Measurements from ENCODE around the gene RBM17. TPM values are rescaled to one million over a fixed set of nuclear protein-coding genes. Genes with fewer than 3 reads are reported as not detected.
"Not testable (repeated sequence)": the region's sequence is repeated elsewhere in the genome, so short reads cannot be mapped to it uniquely, and the experiment has no call there.

Gene RBM17, protein sequence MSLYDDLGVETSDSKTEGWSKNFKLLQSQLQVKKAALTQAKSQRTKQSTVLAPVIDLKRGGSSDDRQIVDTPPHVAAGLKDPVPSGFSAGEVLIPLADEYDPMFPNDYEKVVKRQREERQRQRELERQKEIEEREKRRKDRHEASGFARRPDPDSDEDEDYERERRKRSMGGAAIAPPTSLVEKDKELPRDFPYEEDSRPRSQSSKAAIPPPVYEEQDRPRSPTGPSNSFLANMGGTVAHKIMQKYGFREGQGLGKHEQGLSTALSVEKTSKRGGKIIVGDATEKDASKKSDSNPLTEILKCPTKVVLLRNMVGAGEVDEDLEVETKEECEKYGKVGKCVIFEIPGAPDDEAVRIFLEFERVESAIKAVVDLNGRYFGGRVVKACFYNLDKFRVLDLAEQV
- total RNA-seq: 80.0 TPM

DNA sequence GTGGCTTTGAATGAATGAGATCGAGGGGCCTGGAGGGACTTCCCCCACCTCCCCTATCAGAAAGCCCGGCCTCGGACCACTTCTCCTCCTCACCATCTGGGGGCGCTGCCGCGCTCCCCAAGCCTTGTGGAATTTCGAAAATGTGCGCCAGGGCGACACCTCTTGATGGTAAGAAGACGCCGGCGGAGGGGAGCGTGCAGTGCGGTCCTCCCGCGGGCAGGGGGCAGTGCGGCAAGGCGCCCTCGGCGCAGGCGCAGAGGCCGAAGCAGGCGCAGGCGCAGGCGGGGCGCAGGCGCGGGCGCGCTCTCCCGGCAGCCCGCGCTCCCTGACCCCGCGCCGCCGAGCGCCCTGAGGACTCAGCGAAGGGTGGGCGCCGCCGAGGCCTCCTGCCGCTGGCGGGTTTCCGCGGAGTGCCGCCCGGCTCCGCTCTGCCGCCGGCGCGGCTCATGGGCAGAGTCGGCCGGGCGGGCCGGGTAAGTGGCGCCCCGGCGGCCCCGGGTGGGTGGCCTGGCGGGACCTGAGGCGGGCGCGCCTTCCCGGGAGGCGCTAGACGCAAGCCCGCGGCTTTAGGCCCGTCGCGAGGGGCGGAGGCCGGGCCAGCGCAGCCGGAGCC lies at the start of gene RBM17:
Gene RBM17, plus strand, starts transcription at position 314 of the 613 bp plus-strand sequence. CDS start 8,032 bp downstream, outside the sequence.
- H3K4me1 ChIP-seq (ENCODE audit: insufficient read depth, low read length): peaks cover 61% of the 10 kb centered on the region
- H3K27me3 ChIP-seq (ENCODE audit: insufficient read depth, low read length): no peaks in the 10 kb centered on the region
- no peaks in the 10 kb centered on the region for H3K9me3 ChIP-seq (ENCODE audit: low read depth, low read length)
- H3K4me3 ChIP-seq (ENCODE audit: low read length): peak within 1 kb of the TSS; percentile 77

DNA sequence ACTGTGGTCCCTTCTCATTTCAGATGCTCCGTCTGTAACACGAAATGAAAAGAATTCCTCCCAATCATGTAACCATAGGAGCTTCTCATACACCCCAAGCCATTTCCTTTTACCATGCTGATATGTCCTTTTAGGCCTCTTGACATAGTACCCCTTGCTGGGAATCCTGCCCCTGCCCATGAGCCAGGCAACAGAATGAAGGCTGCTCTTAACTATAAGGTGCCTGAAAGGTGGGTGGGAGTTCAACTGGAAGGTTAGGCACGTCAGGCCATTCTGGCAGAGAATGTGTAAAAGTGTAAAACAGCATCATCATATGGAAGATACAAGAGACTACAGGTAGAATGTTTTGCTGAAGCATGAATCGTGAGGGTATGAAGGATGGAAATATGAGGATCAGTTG lies 49.1 kb upstream of the RBM17 start:
- H3K4me3 ChIP-seq (ENCODE audit: low read length): no peak overlapping the region
- no peaks in the 10 kb centered on the region for H3K27me3 ChIP-seq (ENCODE audit: insufficient read depth, low read length)
- no peaks in the 10 kb centered on the region for H3K9me3 ChIP-seq (ENCODE audit: low read depth, low read length)
- H3K4me1 ChIP-seq (ENCODE audit: insufficient read depth, low read length): peaks cover 33% of the 10 kb centered on the region

DNA sequence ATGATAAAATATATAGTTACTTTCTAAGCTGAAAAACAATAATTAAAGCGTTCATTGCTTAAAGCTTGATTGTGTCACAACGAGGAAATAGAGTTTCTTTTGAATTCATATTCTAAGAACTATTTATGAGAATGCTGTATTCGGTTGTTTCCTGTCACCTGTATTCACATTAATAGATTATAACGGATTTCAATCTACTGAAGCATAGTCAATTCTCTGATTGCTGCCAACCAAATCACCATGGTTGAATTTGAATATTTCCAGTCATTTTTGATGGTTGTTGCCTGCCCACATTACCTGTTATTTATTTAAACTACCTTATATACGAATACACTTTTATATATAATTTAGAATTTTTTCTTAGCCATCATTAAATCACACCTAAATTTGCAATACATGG lies 48.6 kb upstream of the RBM17 start:
- Histone ChIP-seq H3K4me1 (ENCODE audit: insufficient read depth, low read length) (peaks cover 38% of the 10 kb centered on the region), H3K27me3 (ENCODE audit: insufficient read depth, low read length) (no peaks in the 10 kb centered on the region), H3K4me3 (ENCODE audit: low read length) (no peak overlapping the region), H3K9me3 (ENCODE audit: low read depth, low read length) (no peaks in the 10 kb centered on the region)

DNA sequence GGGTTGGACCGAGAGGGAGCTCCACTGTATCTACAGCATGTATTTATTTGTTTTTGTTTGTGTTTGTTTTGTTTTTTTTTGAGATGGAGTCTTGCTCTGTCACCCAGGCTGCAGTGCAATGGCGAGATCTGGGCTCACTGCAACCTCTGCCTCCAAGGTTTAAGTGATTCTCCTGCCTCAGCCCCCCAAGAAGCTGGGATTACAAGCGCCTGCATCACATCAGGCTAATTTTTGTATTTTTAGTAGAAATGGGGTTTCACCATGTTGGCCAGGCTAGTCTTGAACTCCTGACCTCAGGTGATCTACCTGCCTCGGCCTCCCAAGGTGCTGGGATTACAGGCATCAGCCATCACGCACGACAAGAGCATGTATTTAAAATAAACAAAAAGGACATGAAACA lies 45.5 kb upstream of the RBM17 start:
- peaks cover 31% of the 10 kb centered on the region for H3K4me1 ChIP-seq (ENCODE audit: insufficient read depth, low read length)
- not testable (repeated sequence) for H3K27me3 ChIP-seq (ENCODE audit: insufficient read depth, low read length); H3K4me3 ChIP-seq (ENCODE audit: low read length); H3K9me3 ChIP-seq (ENCODE audit: low read depth, low read length)

DNA sequence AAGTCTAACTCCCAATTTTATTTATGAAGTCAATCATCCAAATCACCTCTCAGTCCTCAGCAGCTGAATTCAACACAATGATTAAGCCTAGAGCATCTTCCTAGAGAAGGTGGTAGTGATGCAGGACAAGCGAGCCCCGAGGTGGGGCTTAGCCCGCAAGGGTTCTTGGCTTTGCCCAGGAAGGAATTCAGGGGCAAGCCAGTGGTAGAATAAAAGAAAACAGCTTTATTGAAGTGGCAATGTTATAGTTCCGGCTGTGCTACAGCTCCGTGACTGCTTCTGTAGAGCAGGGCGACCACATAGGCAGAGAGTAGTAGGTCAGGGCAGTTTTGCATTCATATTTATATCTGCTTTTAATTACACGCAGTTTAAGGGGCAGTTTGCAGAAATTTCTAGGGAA lies 44.8 kb upstream of the RBM17 start:
- no peaks in the 10 kb centered on the region for H3K9me3 ChIP-seq (ENCODE audit: low read depth, low read length)
- H3K4me1 ChIP-seq (ENCODE audit: insufficient read depth, low read length): peaks cover 31% of the 10 kb centered on the region
- no peaks in the 10 kb centered on the region for H3K27me3 ChIP-seq (ENCODE audit: insufficient read depth, low read length)
- H3K4me3 ChIP-seq (ENCODE audit: low read length): no peak overlapping the region

DNA sequence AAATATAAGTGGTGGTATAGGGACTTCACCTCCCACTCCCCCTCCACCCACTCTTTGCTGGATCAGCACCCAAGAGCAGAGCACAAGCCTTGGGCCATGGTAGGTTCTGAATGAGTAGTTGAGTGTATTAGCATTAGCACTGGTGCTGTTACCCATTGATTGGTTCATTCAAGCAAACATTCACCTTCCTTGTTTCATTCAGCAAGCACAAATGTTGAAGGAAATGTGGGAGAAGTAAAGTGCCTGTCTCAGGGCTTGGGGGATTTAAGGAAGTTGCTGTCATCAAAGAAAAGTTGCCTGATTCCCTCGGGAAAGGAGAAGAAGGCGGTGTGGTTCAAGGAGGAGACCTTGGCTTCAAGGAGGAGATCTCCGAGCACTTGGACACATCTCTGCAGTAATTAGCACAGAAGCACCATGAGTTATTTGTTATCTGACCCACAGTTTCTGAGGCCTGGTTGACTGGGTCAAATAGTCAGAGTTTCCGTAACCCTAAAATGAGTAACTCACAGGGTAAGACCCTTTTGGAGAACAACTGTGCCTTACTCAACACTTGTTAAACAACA lies 44.0 kb upstream of the RBM17 start:
- Histone ChIP-seq H3K4me3 (ENCODE audit: low read length) (no peak overlapping the region), H3K27me3 (ENCODE audit: insufficient read depth, low read length) (no peaks in the 10 kb centered on the region), H3K4me1 (ENCODE audit: insufficient read depth, low read length) (peaks cover 38% of the 10 kb centered on the region), H3K9me3 (ENCODE audit: low read depth, low read length) (no peaks in the 10 kb centered on the region)

DNA sequence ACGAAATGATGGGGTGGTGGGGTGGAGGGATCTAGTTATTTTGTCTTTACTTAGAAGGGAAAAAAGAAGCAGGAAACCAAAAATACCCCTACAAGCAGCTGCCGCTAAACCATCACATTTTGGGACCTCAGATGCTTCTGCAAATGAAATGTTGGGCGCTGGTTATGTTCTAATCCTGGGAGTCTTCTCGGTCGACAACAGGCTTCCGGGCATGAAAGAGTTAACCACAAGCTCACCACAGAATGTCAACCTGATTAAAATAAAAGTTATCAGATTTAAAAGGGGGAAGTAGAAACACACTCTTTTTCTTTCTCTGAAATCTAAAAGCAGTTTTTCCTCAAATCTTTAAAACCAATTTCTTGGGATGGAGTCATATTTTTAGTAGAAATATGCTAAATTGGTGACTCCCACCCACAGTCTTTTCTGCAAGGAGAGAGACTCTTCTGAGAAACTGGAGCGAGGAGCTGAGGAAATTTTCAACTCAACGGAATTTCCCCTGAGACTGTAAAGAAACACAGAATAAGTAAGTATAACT lies 43.5 kb upstream of the RBM17 start:
- H3K27me3 ChIP-seq (ENCODE audit: insufficient read depth, low read length): no peaks in the 10 kb centered on the region
- no peaks in the 10 kb centered on the region for H3K9me3 ChIP-seq (ENCODE audit: low read depth, low read length)
- no peak overlapping the region for H3K4me3 ChIP-seq (ENCODE audit: low read length)
- peaks cover 44% of the 10 kb centered on the region for H3K4me1 ChIP-seq (ENCODE audit: insufficient read depth, low read length)

DNA sequence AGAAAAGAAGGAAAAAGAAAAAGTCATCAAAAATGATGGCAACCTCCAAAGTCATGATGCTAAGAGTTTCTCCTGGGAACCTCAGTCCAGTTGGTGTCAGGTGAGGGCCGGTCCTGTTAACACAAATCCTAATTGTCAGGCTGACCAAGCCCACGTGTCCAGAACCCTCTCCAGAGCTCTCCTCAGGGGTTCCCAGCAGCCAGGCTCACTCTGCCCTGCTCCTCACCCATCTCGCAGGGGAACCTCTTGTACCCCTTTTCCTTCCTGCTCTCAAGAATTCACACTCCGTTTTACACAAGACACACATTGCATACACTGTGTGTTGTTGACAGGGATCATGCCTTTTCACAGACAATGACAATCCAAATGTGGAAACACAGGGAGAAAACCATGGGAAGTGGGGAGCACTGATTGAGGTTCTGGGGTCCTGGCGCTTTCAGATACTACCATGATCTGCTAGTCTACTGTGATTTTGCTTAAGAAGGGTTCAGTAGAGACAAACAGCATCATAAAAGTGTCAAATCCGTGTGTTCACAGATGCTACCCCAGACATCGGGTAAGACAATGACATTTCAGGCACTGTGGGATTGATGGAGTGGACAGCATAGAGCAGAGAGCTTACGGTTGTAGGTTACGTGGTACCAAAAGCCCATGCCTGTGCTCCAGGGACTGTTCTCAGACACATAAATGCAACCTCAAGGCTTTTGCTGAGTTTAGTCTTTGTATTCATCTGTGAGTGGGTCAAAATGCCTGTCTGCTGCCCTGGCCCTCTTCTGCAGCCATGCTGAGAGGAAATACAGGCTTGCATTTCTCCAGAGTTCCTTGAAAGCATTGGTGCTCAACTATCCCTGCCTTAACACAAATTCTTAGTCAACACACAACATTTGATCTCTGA lies 42.7 kb upstream of the RBM17 start:
- Histone ChIP-seq H3K27me3 (ENCODE audit: insufficient read depth, low read length) (no peaks in the 10 kb centered on the region), H3K9me3 (ENCODE audit: low read depth, low read length) (no peaks in the 10 kb centered on the region), H3K4me1 (ENCODE audit: insufficient read depth, low read length) (peaks cover 50% of the 10 kb centered on the region), H3K4me3 (ENCODE audit: low read length) (no peak overlapping the region)

DNA sequence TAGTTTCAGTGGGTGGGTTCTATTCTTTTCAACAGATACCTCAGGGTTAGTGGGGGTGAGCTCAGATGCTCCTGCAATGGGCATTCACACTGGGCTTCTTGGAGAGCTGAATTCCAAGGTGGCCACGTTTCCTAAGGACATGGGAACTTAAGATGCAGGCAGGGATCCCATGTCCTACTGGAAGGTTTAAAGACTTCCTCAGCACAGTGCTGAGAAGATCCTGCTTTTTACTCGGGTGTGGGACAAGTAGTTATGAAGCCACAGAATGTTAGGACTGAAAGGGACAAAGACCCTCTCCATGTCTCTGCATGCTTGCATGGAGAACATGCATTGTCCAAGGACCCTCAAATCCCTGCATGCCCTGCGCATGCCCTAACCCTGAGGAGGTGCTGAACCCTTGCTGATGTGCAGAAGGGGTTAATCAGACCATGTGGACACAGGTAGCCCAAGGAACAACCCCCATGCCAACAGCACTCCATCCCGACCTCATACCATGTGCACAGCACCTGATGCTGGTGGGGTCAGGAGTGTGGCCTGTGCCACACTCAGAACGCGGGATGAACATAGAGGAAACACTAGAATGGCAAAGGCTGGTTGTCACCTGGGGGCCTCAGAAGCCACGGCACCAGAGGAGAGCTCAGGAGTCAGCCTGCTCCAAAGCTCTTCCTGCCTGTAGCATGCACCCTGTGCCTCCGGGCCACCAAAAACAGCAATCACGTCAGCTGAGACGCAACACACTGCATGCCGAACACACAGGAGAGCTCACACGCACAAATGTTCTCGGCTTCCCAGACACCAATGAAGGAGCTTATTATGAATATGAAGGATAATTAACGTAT lies 41.8 kb upstream of the RBM17 start:
- Histone ChIP-seq H3K4me3 (ENCODE audit: low read length) (no peak overlapping the region), H3K27me3 (ENCODE audit: insufficient read depth, low read length) (no peaks in the 10 kb centered on the region), H3K9me3 (ENCODE audit: low read depth, low read length) (no peaks in the 10 kb centered on the region), H3K4me1 (ENCODE audit: insufficient read depth, low read length) (peaks cover 57% of the 10 kb centered on the region)

DNA sequence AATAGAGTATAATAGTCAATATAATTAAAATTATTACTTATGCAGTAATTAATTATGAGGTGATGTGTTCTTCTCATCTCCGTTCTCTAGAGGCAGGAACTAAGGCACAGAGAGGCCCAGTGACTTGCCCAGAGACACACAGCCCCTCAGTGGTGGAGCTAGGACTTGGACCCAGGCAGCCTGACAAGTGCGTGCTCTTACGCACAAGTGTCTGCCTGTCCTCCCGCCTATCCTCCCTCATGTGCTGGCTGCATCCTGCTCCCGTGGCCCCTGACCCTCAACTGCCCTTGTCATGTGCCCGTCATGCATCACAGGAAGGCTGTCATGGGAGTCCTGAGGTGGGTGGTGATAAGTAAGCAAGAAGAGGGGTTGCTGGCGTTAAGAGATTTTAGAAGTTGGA lies 41.0 kb upstream of the RBM17 start:
- peaks cover 66% of the 10 kb centered on the region for H3K4me1 ChIP-seq (ENCODE audit: insufficient read depth, low read length)
- H3K27me3 ChIP-seq (ENCODE audit: insufficient read depth, low read length): no peaks in the 10 kb centered on the region
- no peak overlapping the region for H3K4me3 ChIP-seq (ENCODE audit: low read length)
- no peaks in the 10 kb centered on the region for H3K9me3 ChIP-seq (ENCODE audit: low read depth, low read length)

DNA sequence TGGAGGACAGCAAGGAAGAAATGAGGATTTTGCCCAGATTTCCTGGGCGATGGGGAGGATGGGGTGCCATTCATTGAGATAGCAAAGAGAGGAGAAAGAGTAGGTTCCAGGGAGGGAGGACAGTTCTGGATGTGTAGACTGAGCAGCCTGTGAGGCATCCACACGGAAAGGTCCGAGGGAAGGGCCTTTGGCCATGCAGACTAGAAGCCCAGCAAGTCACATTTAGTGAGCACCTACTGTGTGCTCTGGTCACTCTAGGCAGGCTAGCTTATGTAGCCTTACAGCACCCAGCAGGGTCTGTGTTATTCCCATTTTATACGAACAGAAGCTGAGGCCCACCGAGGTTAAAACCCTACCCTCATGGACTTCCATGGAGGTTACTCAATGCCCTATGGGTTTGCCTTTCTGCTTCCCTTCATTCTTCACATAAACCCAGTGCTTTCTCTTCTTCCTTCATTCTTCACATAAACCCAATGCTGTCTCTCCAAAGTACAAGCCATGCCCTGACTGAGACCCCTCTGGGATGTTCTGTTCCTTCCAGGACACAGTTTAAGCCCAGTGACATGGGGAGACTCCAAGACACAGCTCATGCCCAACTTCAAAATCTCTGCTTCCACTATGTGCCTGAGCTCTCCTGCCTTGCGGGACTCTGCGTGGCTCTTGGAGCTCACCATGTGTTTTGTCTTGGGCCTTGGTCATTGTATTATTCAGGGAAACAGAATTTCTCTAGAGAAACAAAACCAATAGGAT lies 40.4 kb upstream of the RBM17 start:
- Histone ChIP-seq H3K27me3 (ENCODE audit: insufficient read depth, low read length) (no peaks in the 10 kb centered on the region), H3K9me3 (ENCODE audit: low read depth, low read length) (no peaks in the 10 kb centered on the region), H3K4me1 (ENCODE audit: insufficient read depth, low read length) (peaks cover 72% of the 10 kb centered on the region), H3K4me3 (ENCODE audit: low read length) (no peak overlapping the region)

DNA sequence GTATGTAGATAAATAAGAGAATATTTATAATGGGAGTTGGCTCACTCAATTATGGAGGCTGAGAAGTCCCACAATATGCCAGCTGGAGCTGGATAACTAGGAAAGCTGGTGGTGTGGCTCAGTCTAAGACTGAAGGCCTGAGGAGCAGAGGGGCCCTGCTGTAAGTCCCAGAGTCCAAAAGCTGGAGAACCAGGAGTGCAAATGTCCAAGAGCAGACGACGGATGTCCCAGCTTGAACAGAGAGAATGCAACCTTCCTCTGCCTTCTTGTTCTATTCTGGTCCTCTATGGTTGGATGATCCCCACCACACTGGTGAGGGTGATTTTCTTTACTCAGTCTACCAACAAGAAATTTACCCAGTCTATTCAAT lies 39.8 kb upstream of the RBM17 start:
- Histone ChIP-seq H3K27me3 (ENCODE audit: insufficient read depth, low read length) (no peaks in the 10 kb centered on the region), H3K4me1 (ENCODE audit: insufficient read depth, low read length) (peaks cover 76% of the 10 kb centered on the region), H3K4me3 (ENCODE audit: low read length) (no peak overlapping the region), H3K9me3 (ENCODE audit: low read depth, low read length) (no peaks in the 10 kb centered on the region)

DNA sequence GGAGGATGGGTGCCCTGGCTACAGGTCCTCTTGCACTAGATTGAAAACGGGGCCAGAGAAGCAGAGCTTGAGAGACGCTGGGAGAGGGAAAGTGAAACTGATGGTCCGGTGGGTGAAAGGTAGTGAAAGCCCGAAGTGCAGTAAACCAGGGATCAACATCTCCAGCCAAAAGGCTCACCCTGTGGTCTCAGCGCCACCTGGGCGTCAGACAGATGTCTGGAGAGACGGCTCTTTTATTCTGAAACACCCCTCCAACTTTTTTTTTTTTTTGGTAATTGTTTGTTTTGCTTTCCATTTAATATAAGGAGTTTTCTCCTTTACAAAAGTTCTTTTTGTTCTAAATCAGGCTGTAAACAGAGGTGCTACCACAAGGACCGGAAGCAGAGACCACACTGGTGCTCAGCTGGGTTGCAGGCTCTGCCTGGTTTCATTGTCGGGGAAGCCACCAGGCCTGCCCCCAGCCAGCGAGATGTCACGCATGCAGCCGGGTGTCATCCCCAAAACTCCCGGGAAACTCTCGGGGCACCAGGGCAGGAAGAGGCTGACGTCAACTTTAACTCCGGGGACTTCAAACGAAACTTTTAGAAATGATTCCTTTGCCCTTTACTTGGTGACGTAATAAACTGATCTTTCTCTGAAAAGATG lies 37.9 kb upstream of the RBM17 start:
- Histone ChIP-seq H3K4me3 (ENCODE audit: low read length) (peak overlapping the region; percentile 4), H3K9me3 (ENCODE audit: low read depth, low read length) (no peaks in the 10 kb centered on the region), H3K4me1 (ENCODE audit: insufficient read depth, low read length) (peaks cover 61% of the 10 kb centered on the region), H3K27me3 (ENCODE audit: insufficient read depth, low read length) (no peaks in the 10 kb centered on the region)
